RPMI7951 (cell line): Measurements from ENCODE around the gene PITPNM1. TPM values are rescaled to one million over a fixed set of nuclear protein-coding genes. Genes with fewer than 3 reads are reported as not detected.

Experiments used
- DNase-seq: peaks from one replicate; pipeline ENCODE4 v3.0.0-alpha.2; 2012; ENCODE audit warnings: low read depth
- total RNA-seq: library from RNA; depleted of rRNA; stranded (reverse); fragments of >200 nt; shearing (Covaris generic); gene quantifications from 2 replicates; pipeline ENCODE4 v1.2.3, GENCODE V29; 2014

The PITPNM1 gene
- total RNA-seq, 1 experiment from 2014 or later, result 44.0 TPM

- no peak for DNase-seq
Observed at GRCh38 chr11:67466367-67466766, 38.8 kb downstream of the PITPNM1 start.

- peak; percentile 51 for DNase-seq
Observed at GRCh38 chr11:67465530-67465929, 39.6 kb downstream of the PITPNM1 start.

GRCh38 chr11:67465189-67465510 lies 40.0 kb downstream of the PITPNM1 start:
- DNase-seq, result no peak

- peak; percentile 81 for DNase-seq
Observed at GRCh38 chr11:67464411-67465188, 40.6 kb downstream of the PITPNM1 start.

- peak; percentile 89 for DNase-seq
Observed at GRCh38 chr11:67463680-67464410, 41.3 kb downstream of the PITPNM1 start.

GRCh38 chr11:67463186-67463585 lies 42.0 kb downstream of the PITPNM1 start:
- DNase-seq, result no peak

- DNase-seq, result no peak
Observed at GRCh38 chr11:67458266-67458665, 46.9 kb downstream of the PITPNM1 start.

- DNase-seq, result no peak
Observed at GRCh38 chr11:67457453-67457852, 47.7 kb downstream of the PITPNM1 start.

- no peak for DNase-seq
Observed at GRCh38 chr11:67456068-67456705, 49.0 kb downstream of the PITPNM1 start.

GRCh38 chr11:67455054-67455453 lies 50.1 kb downstream of the PITPNM1 start, which contains the start of gene CABP4:
Gene CABP4 (plus strand): TSS chr11:67455354. CDS start chr11:67455424, 70 bp downstream.
- no peak for DNase-seq

- DNase-seq, result no peak
Observed at GRCh38 chr11:67453816-67454732, 51.1 kb downstream of the PITPNM1 start.

- no peak for DNase-seq
Observed at GRCh38 chr11:67452141-67452952, 52.8 kb downstream of the PITPNM1 start, which contains the start of gene GPR152. Gene GPR152 (minus strand): TSS chr11:67452729. CDS start chr11:67452724, 5 bp downstream.

GRCh38 chr11:67451658-67451976 lies 53.5 kb downstream of the PITPNM1 start:
- no peak for DNase-seq

- DNase-seq, result no peak
Observed at GRCh38 chr11:67450796-67451657, 54.1 kb downstream of the PITPNM1 start.

- DNase-seq, result no peak
Observed at GRCh38 chr11:67449116-67449844, 55.9 kb downstream of the PITPNM1 start.

GRCh38 chr11:67448220-67448609 lies 56.9 kb downstream of the PITPNM1 start:
- DNase-seq, result no peak

GRCh38 chr11:67445515-67445914 lies 59.6 kb downstream of the PITPNM1 start:
- no peak for DNase-seq

GRCh38 chr11:67442504-67443404 lies 62.4 kb downstream of the PITPNM1 start:
- no peak for DNase-seq
